Thyroid gland (tissue), 4 donors: ENCODE data around the gene RAB3B. TPM values are rescaled to one million over a fixed set of nuclear protein-coding genes. Genes with fewer than 3 reads are reported as not detected.

Experiments
- DNase-seq, 2 donors: peaks; one replicate each; pipeline ENCODE4 v3.0.0-alpha.2; 2019
- H3K27ac ChIP-seq, 3 donors: fragments of 200-600 bp; sonication (generic); 1 replicate in 2 of 3; 2 replicates in 1 of 3; pipeline ENCODE4 v1.5.1; 2016 to 2019; ENCODE audit warnings: mild to moderate bottlenecking in 1 of 3, moderate library complexity in 1 of 3
- H3K27me3 ChIP-seq: fragments of 200-600 bp; sonication (generic); one replicate; pipeline ENCODE4 v1.5.1; 2019
- H3K36me3 ChIP-seq, 2 donors: fragments of 200-600 bp; sonication (generic); one replicate each; pipeline ENCODE4 v1.5.1; 2016 to 2019
- H3K4me1 ChIP-seq, 2 donors: fragments of 200-600 bp; sonication (generic); one replicate each; pipeline ENCODE4 v1.5.1; 2017 to 2019
- H3K4me3 ChIP-seq, 3 donors: fragments of 200-600 bp; sonication (generic); replicated peaks in 1 of 3; 1 replicate in 2 of 3; 2 replicates in 1 of 3; pipeline ENCODE4 v1.5.1; 2016; ENCODE audit warnings: mild to moderate bottlenecking in 1 of 3
- H3K9me3 ChIP-seq: fragments of 200-600 bp; sonication (generic); one replicate; pipeline ENCODE4 v1.5.1; 2017
- POLR2A ChIP-seq, 2 donors: fragments of 450-650 bp; IDR thresholded peaks; one replicate each; pipeline ENCODE4 v1.6.1; 2017; ENCODE audit warnings: antibody characterized with exemption in 2 of 2, mild to moderate bottlenecking in 2 of 2, moderate library complexity in 1 of 2
- WGBS, 2 donors: methylation state at CpG; one replicate each; pipeline ENCODE4 v1.1.5; 2017; 5-methylcytosine and 5-hydroxymethylcytosine counted together
- intact Hi-C: fragments of 100-400 bp; cut with DNase I; formaldehyde crosslinking; loops from one replicate; pipeline ENCODE4 v1.15.1; 2023
- total RNA-seq, 4 donors: library from RNA; depleted of rRNA; stranded (reverse); fragments of >200 nt; gene quantifications; one replicate each; pipeline ENCODE4 v1.2.3, GENCODE V29; 2016
- TF ChIP-seq, protein P1 (sequence below), 6 experiments: fragments of 200-600 bp in 3 of 6; fragments of 450-650 bp in 3 of 6; sonication (generic) in 3 of 6; IDR thresholded peaks; one replicate each; pipeline ENCODE4 v1.5.1; 2016 to 2019; ENCODE audit warnings: antibody characterized with exemption in 6 of 6, mild to moderate bottlenecking in 2 of 6, inconsistent platforms in 1 of 6, moderate library complexity in 1 of 6

The RAB3B gene
- total RNA-seq, 4 donors from 2014 or later: under 0.01 TPM; not detected in 3

DNA sequence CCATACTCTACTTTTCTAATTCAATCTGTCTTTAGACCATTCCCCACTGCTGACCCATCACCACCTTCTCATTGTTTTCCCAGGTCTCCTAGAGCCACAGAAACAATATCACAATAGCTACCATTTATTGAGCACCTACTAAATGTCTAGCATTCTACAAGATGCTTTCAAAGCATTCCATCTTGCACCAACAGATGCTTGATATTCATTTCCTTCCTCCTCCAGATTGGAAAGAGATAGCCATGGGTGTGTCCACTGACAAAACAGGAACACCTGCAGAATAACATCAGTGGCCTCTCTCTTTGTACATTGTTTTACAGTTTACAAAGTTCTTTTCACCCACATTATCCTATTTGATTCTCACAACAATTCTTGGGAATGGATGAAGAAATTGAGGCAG is 2.2 kb downstream of the RAB3B start:
- TF ChIP-seq, protein P1, sequence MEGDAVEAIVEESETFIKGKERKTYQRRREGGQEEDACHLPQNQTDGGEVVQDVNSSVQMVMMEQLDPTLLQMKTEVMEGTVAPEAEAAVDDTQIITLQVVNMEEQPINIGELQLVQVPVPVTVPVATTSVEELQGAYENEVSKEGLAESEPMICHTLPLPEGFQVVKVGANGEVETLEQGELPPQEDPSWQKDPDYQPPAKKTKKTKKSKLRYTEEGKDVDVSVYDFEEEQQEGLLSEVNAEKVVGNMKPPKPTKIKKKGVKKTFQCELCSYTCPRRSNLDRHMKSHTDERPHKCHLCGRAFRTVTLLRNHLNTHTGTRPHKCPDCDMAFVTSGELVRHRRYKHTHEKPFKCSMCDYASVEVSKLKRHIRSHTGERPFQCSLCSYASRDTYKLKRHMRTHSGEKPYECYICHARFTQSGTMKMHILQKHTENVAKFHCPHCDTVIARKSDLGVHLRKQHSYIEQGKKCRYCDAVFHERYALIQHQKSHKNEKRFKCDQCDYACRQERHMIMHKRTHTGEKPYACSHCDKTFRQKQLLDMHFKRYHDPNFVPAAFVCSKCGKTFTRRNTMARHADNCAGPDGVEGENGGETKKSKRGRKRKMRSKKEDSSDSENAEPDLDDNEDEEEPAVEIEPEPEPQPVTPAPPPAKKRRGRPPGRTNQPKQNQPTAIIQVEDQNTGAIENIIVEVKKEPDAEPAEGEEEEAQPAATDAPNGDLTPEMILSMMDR (IDR thresholded peaks at IDR 0.05): no peak
- no peak for TF ChIP-seq POLR2A (IDR thresholded peaks at IDR 0.05)
- Histone ChIP-seq H3K9me3 (no peaks in the 10 kb centered on the region), H3K4me3 (no peak overlapping the region), H3K27me3 (peaks cover 18% of the 10 kb centered on the region), H3K27ac (no peak overlapping the region), H3K4me1 (no peaks in the 10 kb centered on the region), H3K36me3 (no peaks in the 10 kb centered on the region)
- DNase-seq: no peak
- intact Hi-C loops: no loop called here

DNA sequence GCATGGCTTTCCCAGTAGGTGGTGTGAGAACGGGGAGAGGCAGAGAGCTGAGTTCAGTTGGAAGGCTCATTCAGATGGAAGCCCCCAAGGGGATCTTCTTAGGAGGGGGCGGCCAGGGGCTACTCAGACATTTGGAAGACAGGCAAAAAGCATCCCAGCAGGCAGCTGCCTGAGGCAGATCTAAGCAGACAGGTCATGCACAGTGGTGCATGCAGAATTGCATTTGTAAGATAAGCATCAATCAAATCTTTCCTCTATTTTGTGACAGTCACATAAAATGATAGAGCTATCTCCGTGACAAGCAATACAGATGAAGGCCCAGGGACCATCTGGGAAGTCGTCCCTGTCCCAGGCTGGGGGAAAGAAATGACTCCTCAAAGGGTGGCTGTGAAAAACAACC is 3.8 kb downstream of the RAB3B start:
- intact Hi-C loops: no loop called here

DNA sequence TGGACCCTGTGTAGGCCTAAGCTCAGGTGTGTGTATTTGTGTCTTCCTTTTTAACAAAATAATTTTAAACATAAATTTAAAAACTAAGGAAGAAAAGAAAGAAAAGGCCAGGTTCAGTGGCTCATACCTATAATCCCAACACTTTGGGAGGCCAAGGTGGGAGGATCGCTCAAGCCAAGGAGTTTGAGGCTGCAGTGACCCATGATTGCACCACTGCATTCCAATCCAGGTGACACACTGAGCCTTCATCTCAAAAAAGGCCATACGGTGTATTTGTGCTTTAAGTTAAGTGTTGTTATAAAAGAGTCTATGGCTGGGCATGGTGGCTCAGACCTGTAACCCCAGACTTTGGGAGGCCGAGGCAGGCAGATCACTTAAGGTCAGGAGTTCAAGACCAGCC is 8.3 kb downstream of the RAB3B start:
- Histone ChIP-seq H3K9me3 (no peaks in the 10 kb centered on the region), H3K27me3 (no peaks in the 10 kb centered on the region), H3K27ac (no peak overlapping the region), H3K36me3 (no peaks in the 10 kb centered on the region), H3K4me1 (no peaks in the 10 kb centered on the region), H3K4me3 (no peak overlapping the region)
- DNase-seq: no peak
- intact Hi-C loops: no loop called here
- 89 to 94% methylated on average over 3 of the region's 3 CpGs for WGBS, 2 donors
- TF ChIP-seq POLR2A (IDR thresholded peaks at IDR 0.05): no peak
- TF ChIP-seq, protein P1 (IDR thresholded peaks at IDR 0.05): no peak

More for the DNA sequence above, 3.8 kb downstream of the RAB3B start:
- WGBS, 2 donors: 78 to 80% methylated on average over 4 of the region's 4 CpGs
- Histone ChIP-seq H3K36me3 (no peaks in the 10 kb centered on the region), H3K27ac (no peak overlapping the region), H3K9me3 (no peaks in the 10 kb centered on the region), H3K4me1 (no peaks in the 10 kb centered on the region), H3K27me3 (peaks cover 18% of the 10 kb centered on the region), H3K4me3 (no peak overlapping the region)
- TF ChIP-seq, protein P1 (IDR thresholded peaks at IDR 0.05): no peak
- no peak for TF ChIP-seq POLR2A (IDR thresholded peaks at IDR 0.05)
- no peak for DNase-seq

DNA sequence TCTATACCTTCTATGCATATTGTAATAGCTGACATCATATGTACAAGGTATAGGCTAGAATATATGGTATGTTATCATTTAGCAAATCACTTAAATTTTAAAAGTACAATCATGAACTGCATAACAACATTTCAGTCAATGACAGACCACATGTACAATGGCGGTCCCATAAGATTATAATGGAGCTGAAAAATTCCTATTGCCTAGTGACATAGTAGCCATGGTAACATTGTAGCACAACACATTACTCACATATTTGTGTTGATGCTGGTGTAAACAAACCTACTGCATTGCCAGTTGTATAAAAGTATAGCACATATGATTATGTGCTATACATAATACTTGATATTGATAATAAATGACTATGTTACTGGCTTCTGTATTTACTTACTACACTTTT is 8.9 kb downstream of the RAB3B start:
- Histone ChIP-seq H3K4me3 (no peak overlapping the region), H3K9me3 (no peaks in the 10 kb centered on the region), H3K4me1 (no peaks in the 10 kb centered on the region), H3K36me3 (no peaks in the 10 kb centered on the region), H3K27ac (no peak overlapping the region), H3K27me3 (no peaks in the 10 kb centered on the region)
- WGBS, 2 donors: 97 to 100% methylated on average over 1 of the region's 1 CpG
- TF ChIP-seq, protein P1 (IDR thresholded peaks at IDR 0.05): no peak
- no peak for TF ChIP-seq POLR2A (IDR thresholded peaks at IDR 0.05)
- no peak for DNase-seq
- intact Hi-C loops: no loop called here

DNA sequence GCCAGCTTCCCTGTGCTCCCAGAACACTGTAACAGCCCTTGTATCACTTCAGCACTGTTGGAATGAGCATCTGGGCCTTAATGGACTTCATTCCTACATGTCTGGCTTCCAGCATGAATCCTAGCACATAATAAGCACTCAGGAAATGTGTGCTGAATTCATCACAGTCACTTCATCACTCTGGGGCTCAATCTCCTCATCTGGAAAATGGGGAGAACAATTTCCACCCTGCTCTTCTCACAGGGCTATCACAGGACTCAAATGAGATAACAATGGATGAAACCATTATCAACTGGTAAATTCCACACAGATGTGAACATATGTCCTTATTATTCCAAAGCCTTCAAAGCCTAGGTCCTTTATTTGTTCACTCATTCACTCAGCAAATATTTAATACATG is 12.4 kb downstream of the RAB3B start:
- no peak for TF ChIP-seq POLR2A (IDR thresholded peaks at IDR 0.05)
- TF ChIP-seq, protein P1 (IDR thresholded peaks at IDR 0.05): no peak
- no peaks in the 10 kb centered on the region for H3K36me3 ChIP-seq
- no peaks in the 10 kb centered on the region for H3K9me3 ChIP-seq
- H3K27me3 ChIP-seq: no peaks in the 10 kb centered on the region
- no peak overlapping the region for H3K4me3 ChIP-seq
- H3K27ac ChIP-seq: no peak overlapping the region
- no peak for DNase-seq
- no peaks in the 10 kb centered on the region for H3K4me1 ChIP-seq
- intact Hi-C loops: no loop called here
